HEK293 (cell line): ENCODE results near the gene EFHC1.

Experiments used
- CTCF ChIA-PET: fragments of 350-600 bp; formaldehyde crosslinking; extraction: SDS; loops from one replicate; lab custom pipeline; 2021; ENCODE audit warnings: antibody characterized with exemption; lab: Yijun Ruan, JAX
- POLR2A ChIA-PET: fragments of 300-600 bp; formaldehyde crosslinking; extraction: SDS; loops from one replicate; lab custom pipeline; 2020; ENCODE audit warnings: antibody characterized with exemption, inconsistent platforms; lab: Yijun Ruan, JAX
- H3K27ac ChIP-seq: fragments of 200-500 bp; sonication (Bioruptor generic); 2 replicates; pipeline ENCODE4 v1.5.1; 2014; ENCODE audit warnings: low read depth, low read length, control low read depth, inconsistent platforms; ENCODE audit errors: extremely low read depth
- H3K36me3 ChIP-seq, 2 experiments: fragments of 200-500 bp in 1 of 2; sonication (Bioruptor generic) in 1 of 2; 1 replicate in 1 of 2; 2 replicates in 1 of 2; pipeline ENCODE4 v1.5.1; 2014 to 2017; ENCODE audit warnings: inconsistent platforms in 2 of 2, low read length in 2 of 2; ENCODE audit not compliant: control insufficient read depth in 2 of 2, insufficient read depth in 1 of 2
- H3K4me1 ChIP-seq: fragments of 200-500 bp; sonication (Bioruptor generic); 2 replicates; pipeline ENCODE4 v1.5.1; 2014; ENCODE audit warnings: mild to moderate bottlenecking, low read length, inconsistent platforms; ENCODE audit not compliant: control insufficient read depth, insufficient read depth
- H3K4me3 ChIP-seq: 2 replicates; pipeline ENCODE4 v1.5.1; 2011; ENCODE audit warnings: low read depth, mild to moderate bottlenecking, control low read depth, low read length, moderate library complexity
- H3K9me3 ChIP-seq: fragments of 200-500 bp; sonication (Bioruptor generic); 2 replicates; pipeline ENCODE4 v1.5.1; 2014; ENCODE audit warnings: low read depth, low read length, inconsistent platforms; ENCODE audit not compliant: control insufficient read depth, insufficient read depth
- AEBP2 ChIP-seq: fragments of 450-650 bp; formaldehyde crosslinking; IDR thresholded peaks from 2 replicates; pipeline ENCODE4 v1.5.1; 2016; ENCODE audit warnings: missing biosample characterization, missing genetic modification characterization, borderline replicate concordance
- GLIS1 ChIP-seq: fragments of 450-650 bp; formaldehyde crosslinking; IDR thresholded peaks from 2 replicates; pipeline ENCODE4 v1.5.1; 2016; ENCODE audit warnings: missing biosample characterization, missing genetic modification characterization
- MEIS1 ChIP-seq: sonication (generic); formaldehyde crosslinking; IDR thresholded peaks from 2 replicates; pipeline ENCODE4 v1.8.1; 2022; ENCODE audit warnings: missing genetic modification reagents, mild to moderate bottlenecking, borderline replicate concordance
- PRDM1 ChIP-seq: fragments of 450-650 bp; formaldehyde crosslinking; IDR thresholded peaks from 2 replicates; pipeline ENCODE4; 2016; ENCODE audit warnings: missing biosample characterization, missing genetic modification characterization
- PRDM2 ChIP-seq: fragments of 450-650 bp; formaldehyde crosslinking; IDR thresholded peaks from 2 replicates; pipeline ENCODE4 v1.5.1; 2016; ENCODE audit warnings: missing biosample characterization, missing genetic modification characterization, borderline replicate concordance
- REST ChIP-seq: fragments of 450-650 bp; formaldehyde crosslinking; IDR thresholded peaks from 2 replicates; pipeline ENCODE4 v1.5.1; 2016; ENCODE audit warnings: missing biosample characterization, missing genetic modification characterization
- TSHZ1 ChIP-seq: fragments of 450-650 bp; formaldehyde crosslinking; IDR thresholded peaks from 2 replicates; pipeline ENCODE4 v1.5.1; 2016; ENCODE audit warnings: missing biosample characterization, missing genetic modification characterization, borderline replicate concordance
- ZBTB6 ChIP-seq: fragments of 450-650 bp; formaldehyde crosslinking; IDR thresholded peaks from 2 replicates; pipeline ENCODE4 v1.5.1; 2017; ENCODE audit warnings: missing biosample characterization, missing genetic modification characterization
- ZEB2 ChIP-seq: fragments of 450-650 bp; formaldehyde crosslinking; IDR thresholded peaks from 2 replicates; pipeline ENCODE4 v1.5.1; 2016; ENCODE audit warnings: missing biosample characterization, missing genetic modification characterization
- ZNF138 ChIP-seq: fragments of 450-650 bp; formaldehyde crosslinking; IDR thresholded peaks from 2 replicates; pipeline ENCODE4 v1.5.1; 2016; ENCODE audit warnings: missing biosample characterization, missing genetic modification characterization, borderline replicate concordance
- ZNF19 ChIP-seq: fragments of 450-650 bp; formaldehyde crosslinking; IDR thresholded peaks from 2 replicates; pipeline ENCODE4; 2016; ENCODE audit warnings: missing biosample characterization, missing genetic modification characterization, low read depth
- ZNF37A ChIP-seq: fragments of 450-650 bp; IDR thresholded peaks from 2 replicates; pipeline ENCODE4 v1.5.1; 2018; ENCODE audit warnings: missing biosample characterization, missing genetic modification characterization
- ZNF555 ChIP-seq: fragments of 450-650 bp; formaldehyde crosslinking; conservative IDR thresholded peaks from 2 replicates; pipeline ENCODE4 v1.5.1; 2017; ENCODE audit warnings: missing biosample characterization, mild to moderate bottlenecking, missing genetic modification characterization, inconsistent platforms
- ZNF600 ChIP-seq: fragments of 450-650 bp; formaldehyde crosslinking; IDR thresholded peaks from 2 replicates; pipeline ENCODE4 v1.5.1; 2016; ENCODE audit warnings: missing biosample characterization, missing genetic modification characterization
- ZNF639 ChIP-seq: fragments of 450-650 bp; formaldehyde crosslinking; IDR thresholded peaks from 2 replicates; pipeline ENCODE4 v1.5.1; 2016; ENCODE audit warnings: missing biosample characterization, missing genetic modification characterization
- ZNF701 ChIP-seq: fragments of 450-650 bp; formaldehyde crosslinking; IDR thresholded peaks from 2 replicates; pipeline ENCODE4 v1.5.1; 2016; ENCODE audit warnings: missing biosample characterization, missing genetic modification characterization
- ZNF776 ChIP-seq: fragments of 450-650 bp; formaldehyde crosslinking; IDR thresholded peaks from 2 replicates; pipeline ENCODE4 v1.5.0; 2017; ENCODE audit warnings: missing biosample characterization, missing genetic modification characterization, borderline replicate concordance
- ZNF837 ChIP-seq: fragments of 450-650 bp; formaldehyde crosslinking; IDR thresholded peaks from 2 replicates; pipeline ENCODE4 v1.5.1; 2016; ENCODE audit warnings: missing biosample characterization, missing genetic modification characterization

EFHC1 gene

GRCh38 chr6:52570291-52570700 lies 150.2 kb downstream of the EFHC1 start (continued):
- TF ChIP-seq PRDM2 (tag by site-specific recombination) (no peak), ZNF19 (tag by site-specific recombination) (no peak), ZNF776 (tag by site-specific recombination) (no peak)

GRCh38 chr6:52571099-52571755 lies 151.1 kb downstream of the EFHC1 start:
- Histone ChIP-seq H3K9me3 (no peaks in the 10 kb centered on the region), H3K27ac (no peak overlapping the region), H3K4me1 (peaks cover 24% of the 10 kb centered on the region), H3K4me3 (no peak overlapping the region), H3K36me3 (no peaks in the 10 kb centered on the region)
- POLR2A ChIA-PET: interaction anchor here (0.6 kb wide), 3 partner anchors 28 to 78 kb away, joined by 3 to 4 read pairs (median 4); no protein-coding TSS in a partner anchor
- CTCF ChIA-PET: interaction anchor here (0.7 to 1.4 kb wide), 3 partner anchors 47 to 81 kb away, joined by 3 to 4 read pairs (median 3); no protein-coding TSS in a partner anchor
- TF ChIP-seq MEIS1 (CRISPR knock-in tag): no peak
- no peak for TF ChIP-seq ZNF37A (tag by site-specific recombination)
- TF ChIP-seq ZEB2 (tag by site-specific recombination): no peak
- TF ChIP-seq ZNF555 (tag by site-specific recombination): no peak
- TF ChIP-seq TSHZ1 (tag by site-specific recombination): no peak
- TF ChIP-seq ZNF837 (tag by site-specific recombination): no peak
- no peak for TF ChIP-seq AEBP2 (tag by site-specific recombination)
- peak; percentile 29; the same call in 1 of the 2 replicates for TF ChIP-seq REST (tag by site-specific recombination)
- peak; percentile 70 for TF ChIP-seq PRDM1
- no peak for TF ChIP-seq ZNF701
- no peak for TF ChIP-seq ZBTB6
- TF ChIP-seq GLIS1 (tag by site-specific recombination): no peak
- TF ChIP-seq ZNF639: no peak
- TF ChIP-seq ZNF600 (tag by site-specific recombination): peak; percentile 40; the same call in 1 of the 2 replicates
- TF ChIP-seq ZNF138 (tag by site-specific recombination): no peak
